Activated naive CD8-positive, alpha-beta T cell treated with anti-CD3 and anti-CD28 coated beads, Interleukin-2, amount 50 U/mL, for 16 hours (primary cell): Measurements from ENCODE around the gene NSUN4.
"Not testable (repeated sequence)": the region's sequence is repeated elsewhere in the genome, so short reads cannot be mapped to it uniquely, and the experiment has no call there.

Experiments used
- DNase-seq: peaks from one replicate; pipeline ENCODE4 v3.0.0-alpha.2; 2020; ENCODE audit warnings: low read depth, low spot score

NSUN4 gene

DNA sequence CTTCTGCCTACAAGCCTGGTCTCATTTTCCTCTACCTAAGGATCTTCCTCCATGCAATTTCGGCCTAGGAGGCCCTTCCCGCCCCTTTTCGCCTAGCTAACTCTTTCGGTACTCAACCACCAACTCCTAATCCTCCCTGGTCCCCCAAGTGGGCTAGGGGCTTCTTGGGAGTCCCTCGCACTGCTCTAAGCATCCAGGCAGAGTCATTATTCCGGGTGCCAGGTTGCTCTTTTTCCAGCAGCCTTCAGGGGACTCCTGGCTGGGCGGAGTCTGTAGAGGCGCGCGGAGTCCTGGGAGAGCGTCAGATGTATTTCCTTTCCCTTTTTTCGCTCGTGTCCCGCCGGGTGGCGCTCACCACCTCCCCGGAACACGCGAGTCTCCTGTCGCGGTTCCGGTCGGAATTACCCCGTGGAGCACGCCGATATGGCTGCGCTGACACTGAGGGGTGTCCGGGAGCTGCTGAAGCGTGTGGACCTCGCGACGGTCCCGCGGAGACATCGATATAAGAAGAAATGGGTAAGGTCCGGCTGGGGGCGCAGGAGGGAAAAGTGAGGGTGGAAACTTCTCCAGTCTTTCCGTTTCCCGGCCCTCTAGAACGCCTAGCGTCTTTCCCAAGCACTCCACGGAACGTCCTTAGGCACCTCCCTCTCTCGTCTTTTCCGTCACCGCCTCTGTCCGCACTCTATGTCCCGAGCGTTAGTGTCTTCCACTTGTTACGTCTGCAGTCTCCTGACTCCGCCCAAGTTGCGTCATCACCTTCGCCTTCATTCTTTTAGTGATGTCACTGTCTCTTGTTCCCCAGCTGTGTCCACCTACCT, at the start of gene NSUN4:
NSUN4 (plus strand) TSS at position 404 of the 818 bp plus-strand sequence; CDS start at position 424, 20 bp downstream.
- DNase-seq = peak; percentile 62

DNA sequence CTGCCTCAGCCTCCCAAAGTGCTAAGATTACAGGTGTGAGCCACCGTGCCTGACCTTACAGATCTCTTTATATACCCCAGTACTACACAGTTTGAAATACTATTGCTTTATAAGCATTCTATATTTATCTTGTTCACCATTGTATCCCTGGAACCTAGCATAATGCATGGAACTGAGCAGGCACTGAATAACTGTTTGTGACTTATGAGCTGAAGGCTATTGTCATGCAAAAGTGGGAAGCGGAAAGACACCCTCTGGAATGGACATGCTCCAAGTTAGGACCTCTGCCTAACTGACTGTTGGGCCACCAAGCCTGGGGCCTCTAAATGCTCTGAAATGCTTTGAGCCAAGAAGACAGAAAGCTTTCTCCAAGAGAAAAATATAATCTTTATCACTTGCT, 45.3 kb upstream of the NSUN4 start:
- DNase-seq = no peak

DNA sequence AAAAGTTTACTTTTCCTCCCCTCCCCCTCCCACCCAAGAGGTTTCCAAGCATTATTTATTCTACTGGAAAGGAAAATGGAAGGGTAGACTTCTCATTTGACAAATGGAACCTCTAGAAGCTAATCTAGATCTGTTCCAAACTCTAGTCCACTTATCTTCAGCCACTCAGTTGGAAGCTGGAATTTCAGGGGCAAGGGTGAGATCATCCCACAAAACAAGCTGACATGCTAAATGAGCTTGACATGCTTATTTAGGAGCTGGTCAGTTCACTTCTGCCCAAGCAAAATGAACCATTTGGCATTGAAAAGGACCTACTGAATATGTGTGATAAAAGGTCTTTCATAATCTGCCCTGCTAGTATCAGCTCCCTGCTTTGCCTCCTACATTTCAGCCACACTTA, 42.2 kb upstream of the NSUN4 start:
- DNase-seq = no peak

DNA sequence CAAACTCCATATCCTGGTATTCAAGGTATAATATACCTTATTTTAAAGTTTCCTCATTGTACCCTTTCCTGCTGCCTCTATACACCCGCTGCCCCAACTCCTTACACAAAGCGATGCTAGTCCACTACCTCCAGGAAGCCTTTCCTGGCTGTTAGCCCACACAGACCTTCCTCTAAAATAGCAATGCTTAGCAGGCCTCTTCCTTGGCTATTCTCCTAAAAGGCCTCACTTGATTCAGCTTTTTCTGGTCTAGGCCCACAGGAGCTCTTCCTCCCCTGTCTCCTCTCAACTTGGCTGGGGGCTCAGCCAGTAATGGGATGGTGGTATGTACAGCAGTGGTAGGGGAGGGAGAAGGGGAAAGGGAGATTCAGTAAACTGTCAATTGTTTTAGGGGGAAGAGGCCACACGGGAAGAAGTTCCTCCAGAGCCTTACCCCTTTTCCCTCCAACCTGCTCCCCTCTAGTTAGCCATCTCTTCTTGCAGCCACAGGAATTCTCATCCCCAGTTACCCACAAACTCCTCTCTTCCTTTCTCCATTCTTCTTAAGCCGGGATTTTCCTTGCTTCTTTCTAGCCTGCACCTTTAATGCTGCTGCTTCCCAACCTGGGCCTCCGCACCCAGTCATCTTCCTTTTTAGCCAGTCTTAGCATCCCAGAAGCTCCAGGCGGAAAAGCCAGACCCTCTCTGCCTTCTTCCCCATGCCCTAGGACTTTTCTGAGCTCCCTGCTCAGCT, 39.8 kb upstream of the NSUN4 start:
- no peak for DNase-seq

DNA sequence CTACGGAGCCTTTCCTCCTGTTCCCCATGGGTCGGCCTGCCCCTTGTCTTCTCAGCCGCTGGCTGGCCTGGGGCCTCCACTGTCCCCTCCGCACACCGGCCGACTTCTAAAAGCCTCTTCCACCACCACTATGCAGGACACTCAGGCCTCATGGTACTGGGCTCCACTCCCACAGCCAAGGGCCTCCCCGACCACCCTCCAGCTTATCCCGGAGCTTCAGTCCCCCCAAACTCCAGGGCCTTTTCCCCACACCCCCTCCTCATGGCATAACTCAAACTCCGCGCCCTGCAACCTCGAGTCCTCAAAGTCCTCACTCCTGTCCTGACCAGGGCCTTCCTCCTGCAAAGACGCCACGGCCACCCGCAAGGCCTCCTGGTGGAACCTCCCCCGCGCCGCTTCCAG, 39.2 kb upstream of the NSUN4 start:
- no peak for DNase-seq

DNA sequence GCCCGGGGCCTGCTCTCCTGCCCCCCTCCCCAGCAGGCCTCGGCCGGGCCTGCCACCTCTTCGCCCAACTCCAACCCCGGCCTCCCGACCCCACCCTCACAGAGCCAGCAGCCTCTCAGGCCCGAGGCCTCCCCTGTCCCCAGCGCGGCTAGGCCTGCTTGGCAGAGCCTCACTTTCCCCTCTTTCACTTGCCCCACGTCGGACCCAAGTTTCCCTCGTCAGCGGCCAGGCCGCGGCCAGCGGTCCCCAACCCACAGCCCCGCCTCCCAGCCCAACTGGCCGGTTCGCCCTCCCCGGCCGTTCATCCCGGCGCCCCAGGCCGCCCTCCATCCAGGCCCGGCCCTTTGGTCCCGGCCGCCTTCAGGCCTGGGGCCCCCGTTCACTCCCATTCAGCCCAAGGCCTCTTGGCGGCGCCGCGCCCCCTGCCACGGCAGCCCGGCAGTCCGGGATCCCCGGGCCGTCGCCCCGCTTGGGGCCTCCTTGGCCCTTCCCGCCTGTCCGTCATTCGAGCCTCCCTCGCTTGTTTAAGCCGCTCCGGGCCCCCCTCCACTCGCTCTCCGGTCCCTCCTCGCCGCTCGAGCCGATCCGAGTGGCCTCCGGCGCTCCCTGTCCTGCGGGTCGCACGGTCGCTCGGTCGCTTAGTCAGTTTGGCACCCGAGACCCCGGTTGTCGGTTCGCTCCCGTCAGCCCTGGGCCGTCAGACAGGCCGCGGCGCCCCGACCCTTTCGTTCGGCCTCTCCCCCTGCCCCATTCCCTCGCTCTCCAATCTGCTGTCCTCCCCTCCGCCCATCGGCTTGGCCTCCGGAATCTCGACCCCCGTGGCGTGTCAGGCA, 38.6 kb upstream of the NSUN4 start:
- no peak for DNase-seq

DNA sequence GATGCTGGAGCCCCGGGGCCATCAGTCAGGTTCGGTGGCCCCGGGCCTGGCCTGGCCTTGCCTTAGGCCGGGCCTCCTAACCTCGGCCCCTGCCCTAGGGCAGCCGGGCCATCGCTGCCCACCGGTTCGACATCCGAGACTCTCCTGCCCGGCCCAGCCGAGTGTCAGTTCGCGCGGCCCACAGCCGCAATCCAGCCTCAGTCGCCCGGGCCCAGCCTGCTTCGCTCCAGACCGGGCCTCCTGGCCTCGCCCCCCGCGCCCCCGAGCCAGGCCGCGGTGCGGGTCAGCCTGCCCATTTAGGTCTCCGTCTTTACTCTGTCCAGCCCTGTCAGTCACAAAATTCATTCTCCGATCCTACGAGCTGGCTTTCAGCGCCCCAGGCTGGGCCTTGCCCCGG, 38.0 kb upstream of the NSUN4 start:
- no peak for DNase-seq

DNA sequence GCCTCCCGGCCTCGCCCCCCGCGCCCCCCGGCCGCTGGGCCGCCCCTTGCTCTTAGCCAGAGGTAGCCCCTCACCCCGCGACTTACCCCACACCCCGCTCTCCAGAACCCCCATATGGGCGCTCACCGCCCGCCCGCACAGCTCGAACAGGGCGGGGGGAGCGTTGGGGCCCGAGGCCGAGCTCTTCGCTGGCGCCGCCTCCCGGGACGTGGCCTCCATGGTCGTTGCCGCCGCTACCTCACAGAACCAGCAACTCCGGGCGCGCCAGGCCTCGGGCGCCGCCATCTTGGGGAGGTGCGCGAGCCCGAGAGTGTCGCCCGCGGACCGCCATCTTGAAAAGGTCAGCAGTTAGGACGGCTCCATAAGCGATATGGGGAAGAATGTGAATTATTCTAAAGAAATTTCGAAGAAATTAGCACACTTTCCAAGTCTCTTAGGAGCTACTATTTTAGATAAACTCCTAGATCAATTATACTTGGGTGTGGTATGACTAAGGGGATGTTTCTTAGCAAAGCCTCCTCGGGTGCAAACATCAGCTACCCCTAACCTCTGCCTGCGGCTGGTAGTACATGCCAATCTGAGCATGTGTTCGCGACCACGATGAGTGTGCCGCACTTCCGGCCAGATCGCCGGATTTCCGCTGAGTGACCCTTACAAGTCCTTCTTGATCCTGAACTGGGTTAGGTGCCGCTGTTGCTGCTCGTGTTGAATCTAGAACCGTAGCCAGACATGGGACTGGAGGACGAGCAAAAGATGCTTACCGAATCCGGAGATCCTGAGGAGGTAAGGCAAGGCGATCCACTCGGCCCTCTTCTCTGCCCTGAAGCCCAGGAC, 37.4 kb upstream of the NSUN4 start, which contains the start of the genes LRRC41 and UQCRH:
LRRC41 (minus strand) TSS at position 579 of the 834 bp plus-strand sequence; CDS start at position 285, 294 bp downstream.
UQCRH (plus strand) TSS at position 661 of the 834 bp plus-strand sequence; CDS start at position 730, 69 bp downstream.
- DNase-seq = peak; percentile 83

DNA sequence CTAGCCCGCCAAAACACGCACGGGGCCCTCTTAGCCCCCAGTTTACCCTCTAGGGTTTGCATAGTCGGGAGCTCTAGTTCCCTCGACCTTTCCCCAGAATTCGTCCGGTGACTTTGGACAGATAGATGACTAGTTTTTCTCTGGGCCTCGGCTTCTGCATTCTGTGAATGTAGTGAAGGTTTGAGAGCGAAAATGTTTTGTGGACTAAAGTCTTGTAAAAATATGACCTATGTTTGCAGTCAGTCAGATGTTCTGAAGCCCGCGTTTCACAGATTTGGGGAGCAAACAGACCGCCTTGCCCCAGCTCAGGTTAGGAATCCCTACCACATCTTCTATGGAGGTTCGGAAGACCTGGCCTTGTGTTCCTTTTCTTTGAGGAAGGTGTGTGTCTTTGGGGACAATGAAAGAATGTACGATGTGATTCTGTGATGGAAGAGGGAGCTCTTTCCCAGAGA, 36.7 kb upstream of the NSUN4 start:
- DNase-seq = no peak

DNA sequence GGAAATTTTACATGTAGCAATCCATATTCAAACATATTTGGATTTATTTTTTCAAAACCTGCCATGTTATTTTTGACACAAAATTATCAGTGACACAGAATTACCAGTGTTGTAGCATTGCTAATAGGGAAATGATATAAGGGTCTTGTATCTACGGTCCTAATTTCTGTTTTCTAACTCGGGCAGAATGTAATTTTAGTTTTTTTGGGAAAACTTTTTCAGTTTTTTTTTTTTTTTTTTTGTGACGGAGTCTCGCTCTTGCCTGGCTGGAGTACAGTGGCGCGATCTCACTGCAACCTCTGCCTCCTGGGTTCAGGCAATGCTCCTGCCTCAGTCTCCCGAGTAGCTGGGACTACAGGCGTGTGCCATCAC, 34.5 kb upstream of the NSUN4 start:
- no peak for DNase-seq

DNA sequence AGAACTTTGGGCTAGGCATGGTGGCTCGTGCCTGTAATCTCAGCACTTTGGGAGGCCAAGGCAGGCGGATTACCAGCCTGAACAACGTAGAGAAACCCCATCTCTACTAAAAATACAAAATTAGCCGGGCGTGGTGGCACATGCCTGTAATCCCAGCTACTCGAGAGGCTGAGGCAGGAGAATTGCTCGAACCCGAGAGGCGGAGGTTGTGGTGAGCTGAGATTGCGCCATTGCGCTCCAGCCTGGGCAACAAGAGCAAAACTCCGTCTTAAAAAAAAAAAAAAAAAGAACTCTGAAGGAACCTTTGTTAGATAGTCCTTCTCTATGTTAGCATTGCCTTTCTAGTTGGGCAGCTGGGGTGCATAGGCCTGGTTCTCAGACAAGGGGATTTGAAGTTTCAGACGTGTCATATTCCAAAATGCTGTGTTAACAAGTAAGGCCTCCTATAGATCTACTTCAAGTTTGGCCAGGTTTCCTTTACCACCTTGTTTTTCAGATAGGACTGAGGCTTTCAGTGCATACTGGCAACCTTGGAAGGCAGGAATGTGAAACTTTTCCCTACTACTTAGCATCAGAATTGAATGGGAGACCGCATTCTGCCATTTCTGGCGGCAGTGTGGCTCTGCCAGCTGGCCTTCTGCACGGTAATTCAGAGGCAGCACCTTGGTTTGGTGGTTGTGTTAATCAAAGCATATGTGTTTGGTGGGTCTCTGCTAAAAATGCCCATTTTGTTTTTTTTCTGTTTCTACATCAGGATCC, 31.0 kb upstream of the NSUN4 start:
- no peak for DNase-seq

DNA sequence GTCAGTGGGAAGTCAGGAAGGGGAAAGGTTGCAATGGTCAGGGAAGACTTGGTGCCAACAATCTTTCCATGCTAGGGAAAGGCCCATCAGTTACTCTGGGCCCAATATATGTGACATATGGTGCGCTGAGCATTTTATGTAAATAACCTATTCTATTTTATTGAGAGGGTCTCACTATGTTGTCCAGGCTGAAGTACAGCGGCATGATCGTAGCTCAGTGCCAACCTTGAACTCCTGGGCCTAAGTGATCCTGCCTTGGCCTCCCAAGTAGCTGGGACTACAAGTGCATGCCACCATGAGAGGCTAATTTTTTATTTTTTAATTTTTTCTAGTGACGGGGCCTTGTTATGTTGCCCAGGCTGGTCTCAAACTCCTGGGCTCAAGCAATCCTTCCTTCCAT, 30.3 kb upstream of the NSUN4 start:
- no peak for DNase-seq

DNA sequence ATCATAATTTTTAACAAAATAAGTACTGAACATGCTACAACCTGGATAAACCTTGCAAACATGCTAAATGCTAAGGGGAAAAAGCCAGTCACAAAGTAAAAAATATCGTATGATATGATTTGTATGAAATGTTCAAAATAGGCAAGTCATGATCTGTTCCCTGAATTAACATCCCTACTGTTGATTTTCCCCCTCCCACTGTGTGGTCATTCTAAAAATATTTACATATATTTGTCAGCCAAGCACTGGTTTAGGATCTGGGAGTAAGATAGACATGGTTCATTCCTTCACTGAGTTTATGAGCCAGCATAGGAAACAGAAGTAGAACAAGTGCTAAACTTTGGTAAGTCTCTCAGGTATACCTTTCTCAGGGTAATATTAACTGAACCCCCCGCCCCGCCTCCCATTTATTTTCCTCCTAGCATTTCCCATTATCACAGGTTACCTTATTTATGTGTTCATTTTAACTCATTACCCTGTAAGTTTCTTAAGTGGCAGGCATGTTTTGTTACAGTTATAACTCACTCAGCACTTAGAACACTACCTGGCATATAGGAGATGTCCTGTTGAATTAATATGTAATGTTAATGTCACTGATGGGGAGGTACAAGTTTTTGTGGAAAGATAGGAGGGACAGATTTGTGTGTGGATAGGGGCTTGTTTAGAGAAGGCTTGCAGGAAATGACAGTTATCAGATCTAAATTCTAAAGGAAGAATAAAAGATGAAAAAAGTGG, 24.8 kb upstream of the NSUN4 start:
- no peak for DNase-seq

DNA sequence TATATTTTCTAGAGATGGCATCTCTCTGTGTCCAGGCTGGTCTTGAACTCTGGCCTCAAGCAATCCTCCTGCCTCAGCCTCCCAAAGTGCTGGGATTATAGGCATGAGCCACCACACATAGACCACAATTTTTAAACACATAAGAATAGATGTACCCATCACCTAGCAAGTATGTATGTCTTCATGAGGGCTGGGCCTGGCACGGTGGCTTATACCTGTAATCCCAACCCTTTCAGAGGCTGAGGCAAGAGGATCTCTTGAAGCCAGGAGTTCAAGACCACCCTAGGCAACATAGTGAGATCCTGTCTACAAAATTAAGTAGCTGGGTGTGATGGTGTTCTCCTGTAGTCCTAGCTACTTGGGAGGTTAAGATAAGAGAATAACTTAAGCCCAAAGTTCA, 23.3 kb upstream of the NSUN4 start:
- no peak for DNase-seq

DNA sequence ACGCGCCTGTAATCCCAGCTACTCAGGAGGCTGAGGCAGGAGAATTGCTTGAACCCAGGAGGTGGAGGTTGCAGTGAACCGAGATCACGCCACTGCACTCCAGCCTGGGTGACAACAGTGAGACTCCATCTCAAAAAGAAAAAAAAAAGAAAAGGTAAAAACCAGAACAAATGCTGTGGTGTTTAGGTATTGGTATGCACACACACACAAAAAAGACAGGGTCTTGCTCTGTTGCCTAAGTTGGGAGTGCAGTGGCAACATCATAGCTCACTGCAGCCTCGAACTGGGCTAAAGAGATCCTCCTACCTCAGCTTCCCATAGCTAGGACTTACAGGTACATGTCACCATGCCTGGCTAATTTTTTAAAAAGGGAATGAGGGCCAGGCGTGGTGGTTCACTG, 21.3 kb upstream of the NSUN4 start:
- DNase-seq = not testable (repeated sequence)

DNA sequence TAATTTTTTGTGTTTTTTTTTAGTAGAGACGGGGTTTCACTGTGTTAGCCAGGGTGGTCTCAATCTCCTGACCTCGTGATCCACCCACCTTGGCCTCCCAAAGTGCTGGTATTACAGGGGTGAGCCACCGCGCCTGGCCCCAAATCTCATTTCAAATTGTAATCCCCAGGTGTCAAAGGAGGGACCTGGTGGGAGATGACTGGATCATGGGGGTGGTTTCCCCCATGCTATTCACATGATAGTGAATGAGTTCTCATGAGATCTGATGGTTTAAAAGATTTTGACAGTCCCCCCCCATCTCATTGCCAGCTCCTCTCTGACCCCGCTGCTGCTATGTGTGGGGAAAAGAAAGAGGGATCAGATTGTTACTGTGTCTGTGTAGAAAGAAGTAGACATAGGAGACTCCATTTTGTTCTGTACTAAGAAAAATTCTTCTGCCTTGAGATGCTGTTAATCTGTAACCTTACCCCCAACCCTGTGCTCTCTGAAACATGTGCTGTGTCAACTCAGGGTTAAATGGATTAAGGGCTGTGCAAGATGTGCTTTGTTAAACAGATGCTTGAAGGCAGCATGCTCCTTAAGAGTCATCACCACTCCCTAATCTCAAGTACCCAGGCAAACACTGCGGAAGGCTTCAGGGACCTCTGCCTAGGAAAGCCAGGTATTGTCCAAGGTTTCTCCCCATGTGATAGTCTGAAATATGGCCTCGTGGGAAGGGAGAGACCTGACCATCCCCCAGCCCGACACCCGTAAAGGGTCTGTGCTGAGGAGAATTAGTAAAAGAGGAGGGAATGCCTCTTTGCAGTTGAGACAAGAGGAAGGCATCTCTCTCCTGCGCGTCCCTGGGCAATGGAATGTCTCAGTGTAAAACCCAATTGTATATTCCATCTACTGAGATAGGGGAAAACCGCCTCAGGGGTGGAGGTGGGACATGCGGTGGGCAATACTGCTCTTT, 20.4 kb upstream of the NSUN4 start:
- not testable (repeated sequence) for DNase-seq

DNA sequence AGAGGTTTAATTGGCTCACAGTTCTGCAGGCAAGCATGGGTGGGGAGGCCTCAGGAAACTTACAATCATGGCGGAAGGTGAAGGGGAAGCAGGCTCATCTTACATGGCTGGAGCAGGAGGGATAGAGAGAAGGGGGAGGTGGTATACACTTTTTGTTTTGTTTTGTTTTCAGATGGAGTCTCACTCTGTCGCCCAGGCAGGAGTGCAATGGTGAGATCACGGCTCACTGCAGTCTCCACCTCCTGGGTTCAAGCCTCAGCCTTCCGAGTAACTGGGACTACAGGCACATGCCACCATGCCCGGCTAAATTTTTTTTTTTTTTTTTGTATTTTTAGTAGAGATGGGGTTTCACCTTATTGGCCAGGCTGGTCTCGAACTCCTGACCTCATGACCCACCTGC, 18.4 kb upstream of the NSUN4 start:
- DNase-seq = not testable (repeated sequence)
